DMS79 (cell line): ENCODE data around the gene LAMC3.

Experiments
- DNase-seq: peaks from one replicate; lab custom pipeline; 2025; lab: John Stamatoyannopoulos, UW

Gene LAMC3

GRCh38 chr9:131045300-131046092 lies 36.5 kb downstream of the LAMC3 start:
- no peak for DNase-seq

- DNase-seq = no peak
These were observed 37.1 kb downstream of the LAMC3 start for GRCh38 chr9:131046093-131046380.

- DNase-seq = peak; percentile 56
These were observed 37.7 kb downstream of the LAMC3 start for GRCh38 chr9:131046581-131047202.

GRCh38 chr9:131048332-131048731 lies 39.4 kb downstream of the LAMC3 start:
- no peak for DNase-seq

GRCh38 chr9:131048820-131049219 lies 39.8 kb downstream of the LAMC3 start:
- no peak for DNase-seq

GRCh38 chr9:131049829-131050715 lies 41.1 kb downstream of the LAMC3 start:
- DNase-seq = no peak

- DNase-seq = no peak
These were observed 41.9 kb downstream of the LAMC3 start for GRCh38 chr9:131050831-131051230.

GRCh38 chr9:131051592-131052517 lies 42.9 kb downstream of the LAMC3 start:
- DNase-seq = no peak

GRCh38 chr9:131053896-131054295 lies 44.9 kb downstream of the LAMC3 start:
- DNase-seq = no peak

- DNase-seq = no peak
These were observed 48.0 kb downstream of the LAMC3 start for GRCh38 chr9:131056781-131057506.

- no peak for DNase-seq
These were observed 52.1 kb downstream of the LAMC3 start for GRCh38 chr9:131060900-131061630.

GRCh38 chr9:131062969-131063368 lies 54.0 kb downstream of the LAMC3 start:
- DNase-seq = no peak

- DNase-seq = no peak
These were observed 56.6 kb downstream of the LAMC3 start for GRCh38 chr9:131065599-131065998.

GRCh38 chr9:131067625-131068024 lies 58.7 kb downstream of the LAMC3 start:
- no peak for DNase-seq

- DNase-seq = no peak
These were observed 59.3 kb downstream of the LAMC3 start for GRCh38 chr9:131068076-131068816.

- DNase-seq = no peak
These were observed 60.7 kb downstream of the LAMC3 start for GRCh38 chr9:131069699-131070098.

- DNase-seq = no peak
These were observed 63.3 kb downstream of the LAMC3 start for GRCh38 chr9:131072107-131072870.

GRCh38 chr9:131072871-131073237 lies 63.9 kb downstream of the LAMC3 start:
- no peak for DNase-seq
